HCT116 (cell line): ENCODE measurements around the gene PREP. TPM values are rescaled to one million over a fixed set of nuclear protein-coding genes. Genes with fewer than 3 reads are reported as not detected.
"Not testable (repeated sequence)": the region's sequence is repeated elsewhere in the genome, so short reads cannot be mapped to it uniquely, and the experiment has no call there.

Source experiments
- ATAC-seq: fragments of 200-7000 bp; cut with Tn5 transposase; 2 replicates; pipeline ENCODE4 v1.9.1; 2020; ENCODE audit warnings: mild to moderate bottlenecking, moderate library complexity
- BruUV-seq: library from RNA; stranded (reverse); fragments of 400-500 nt; replicated peaks from 2 replicates; lab custom pipeline; 2021; lab: Mats Ljungman, UMichigan
- CTCF ChIA-PET: fragments of 300-600 bp; sonication (Branson Sonifier 250); formaldehyde crosslinking; loops from one replicate; lab custom pipeline; 2021; ENCODE audit warnings: antibody characterized with exemption; lab: Charles Lee
- POLR2A ChIA-PET: fragments of 300-600, 350-600 bp; sonication (Branson Sonifier 250); formaldehyde crosslinking; loops from one replicate; lab custom pipeline; 2021; ENCODE audit warnings: antibody characterized with exemption; lab: Charles Lee
- RAD21 ChIA-PET, 2 experiments: fragments of 300-600 bp; sonication (Branson Sonifier 250); formaldehyde crosslinking; loops; one replicate each; lab custom pipeline; 2023; ENCODE audit warnings: low total read pairs in 2 of 2; ENCODE audit not compliant: uncharacterized antibody in 2 of 2, unreplicated experiment in 2 of 2, low non-redundant PET in 1 of 2; lab: Charles Lee
- DNase-seq: peaks from one replicate; pipeline ENCODE4 v3.0.0-alpha.2; 2010; ENCODE audit warnings: low read depth, low spot score
- H2AFZ ChIP-seq: fragments of 200-600 bp; shearing (Covaris generic), sonication (generic); 2 replicates; pipeline ENCODE4 v1.6.1; 2017; ENCODE audit warnings: low read depth, mixed run types, mixed read lengths, antibody characterized with exemption, low read length; ENCODE audit not compliant: poor library complexity, severe bottlenecking
- H3K27ac ChIP-seq: 2 replicates; pipeline ENCODE4 v1.5.1; 2012; ENCODE audit warnings: low read depth, low read length
- H3K27me3 ChIP-seq: fragments of 200-600 bp; sonication (generic); 2 replicates; pipeline ENCODE4 v1.6.1; 2016; ENCODE audit warnings: mixed run types, low read length, mixed read lengths; ENCODE audit not compliant: insufficient read depth
- H3K36me3 ChIP-seq, 2 experiments: fragments of 200-500 bp in 1 of 2; fragments of 200-600 bp in 1 of 2; sonication (Bioruptor generic) in 1 of 2; sonication (generic) in 1 of 2; 2 replicates each; pipeline versions ENCODE4 v1.5.1 to v1.6.1; 2014 to 2016; ENCODE audit warnings: low read length in 2 of 2, inconsistent platforms in 1 of 2, mixed read lengths in 1 of 2, mixed run types in 1 of 2; ENCODE audit not compliant: insufficient read depth in 2 of 2, control insufficient read depth in 1 of 2
- H3K4me1 ChIP-seq, 2 experiments: fragments of 200-600 bp in 1 of 2; sonication (generic) in 1 of 2; 2 replicates each; pipeline versions ENCODE4 v1.5.1 to v1.6.1; 2012 to 2017; ENCODE audit warnings: low read length in 2 of 2, inconsistent platforms in 1 of 2, mild to moderate bottlenecking in 1 of 2, mixed read lengths in 1 of 2, mixed run types in 1 of 2, moderate library complexity in 1 of 2; ENCODE audit not compliant: insufficient read depth in 2 of 2, control insufficient read depth in 1 of 2
- H3K4me2 ChIP-seq: fragments of 200-600 bp; sonication (generic); 2 replicates; pipeline ENCODE4 v1.6.1; 2017; ENCODE audit warnings: mixed run types, low read length, mixed read lengths
- H3K4me3 ChIP-seq, 2 experiments: fragments of 200-600 bp in 1 of 2; sonication (generic) in 1 of 2; replicated peaks in 1 of 2; 2 replicates each; pipeline ENCODE4 v1.5.1; 2011 to 2016; ENCODE audit warnings: low read length in 2 of 2, control low read depth in 1 of 2, low read depth in 1 of 2, mild to moderate bottlenecking in 1 of 2, mixed read lengths in 1 of 2, mixed run types in 1 of 2
- H3K79me2 ChIP-seq: fragments of 200-600 bp; sonication (generic); 2 replicates; pipeline ENCODE4 v1.6.1; 2017; ENCODE audit warnings: mild to moderate bottlenecking, mixed run types, low read length, moderate library complexity, mixed read lengths; ENCODE audit not compliant: insufficient read depth
- H3K9ac ChIP-seq: fragments of 200-600 bp; sonication (generic); 2 replicates; pipeline ENCODE4 v1.6.1; 2016; ENCODE audit warnings: low read length, mixed read lengths
- H3K9me2 ChIP-seq: fragments of 200-600 bp; sonication (generic), shearing (Covaris generic); 2 replicates; pipeline ENCODE4 v1.6.1; 2017; ENCODE audit warnings: mixed run types, mild to moderate bottlenecking, moderate library complexity; ENCODE audit not compliant: insufficient read depth
- H3K9me3 ChIP-seq, 2 experiments: fragments of 200-500 bp in 1 of 2; fragments of 200-600 bp in 1 of 2; sonication (Bioruptor generic) in 1 of 2; sonication (generic) in 1 of 2; 2 replicates each; pipeline ENCODE4 v1.6.1; 2014 to 2017; ENCODE audit warnings: low read length in 2 of 2, mixed read lengths in 2 of 2, inconsistent platforms in 1 of 2, low read depth in 1 of 2, mild to moderate bottlenecking in 1 of 2, mixed run types in 1 of 2, moderate library complexity in 1 of 2; ENCODE audit not compliant: control insufficient read depth in 1 of 2, insufficient read depth in 1 of 2
- H4K20me1 ChIP-seq: fragments of 200-600 bp; sonication (generic), shearing (Covaris generic); 2 replicates; pipeline ENCODE4 v1.6.1; 2017; ENCODE audit warnings: mixed run types, mild to moderate bottlenecking, moderate library complexity; ENCODE audit not compliant: insufficient read depth
- ATF3 ChIP-seq: IDR thresholded peaks from 2 replicates; pipeline ENCODE4 v1.6.1; 2012
- CBX3 ChIP-seq: IDR thresholded peaks from 2 replicates; pipeline ENCODE4 v1.6.1; 2012; ENCODE audit warnings: low read depth
- CEBPB ChIP-seq: IDR thresholded peaks from 2 replicates; pipeline ENCODE4 v1.6.1; 2012; ENCODE audit warnings: low read depth
- ELF1 ChIP-seq: IDR thresholded peaks from 2 replicates; pipeline ENCODE4 v1.6.1; 2012; ENCODE audit warnings: low read depth, borderline replicate concordance
- EZH2phosphoT487 ChIP-seq: fragments of 200-600 bp; IDR thresholded peaks from 2 replicates; pipeline ENCODE4 v1.6.1; 2018; ENCODE audit warnings: antibody characterized with exemption, borderline replicate concordance
- FOSL1 ChIP-seq: IDR thresholded peaks from 2 replicates; pipeline ENCODE4 v1.6.1; 2012; ENCODE audit warnings: low read depth
- JUND ChIP-seq: IDR thresholded peaks from 2 replicates; pipeline ENCODE4 v1.6.1; 2012
- POLR2A ChIP-seq: IDR thresholded peaks from 2 replicates; pipeline ENCODE4 v1.7.0; 2011; ENCODE audit warnings: borderline replicate concordance; ENCODE audit not compliant: insufficient read depth, insufficient read length; ENCODE audit errors: extremely low read depth
- RAD21 ChIP-seq: IDR thresholded peaks from 2 replicates; pipeline ENCODE4 v1.6.1; 2012; ENCODE audit warnings: low read depth, mild to moderate bottlenecking
- SIN3A ChIP-seq: IDR thresholded peaks from 2 replicates; pipeline ENCODE4 v1.6.1; 2012; ENCODE audit warnings: low read depth
- SP1 ChIP-seq: IDR thresholded peaks from 2 replicates; pipeline ENCODE4 v1.6.1; 2012; ENCODE audit warnings: low read depth
- SRF ChIP-seq: IDR thresholded peaks from 2 replicates; pipeline ENCODE4 v1.6.1; 2012; ENCODE audit warnings: low read depth
- TCF7L2 ChIP-seq: IDR thresholded peaks from 2 replicates; pipeline ENCODE4 v1.7.0; 2011; ENCODE audit warnings: borderline replicate concordance, inconsistent platforms; ENCODE audit not compliant: insufficient read depth, insufficient read length; ENCODE audit errors: extremely low read depth
- ZFX ChIP-seq: fragments of 450-650 bp; IDR thresholded peaks from 2 replicates; pipeline ENCODE4 v1.6.1; 2017
- ZNF274 ChIP-seq: fragments of 200-500 bp; sonication (Bioruptor generic); IDR thresholded peaks from 2 replicates; pipeline ENCODE4 v1.6.1; 2014; ENCODE audit warnings: mild to moderate bottlenecking, low read depth, low read length, inconsistent platforms
- intact Hi-C: fragments of 100-400 bp; cut with micrococcal nuclease; formaldehyde crosslinking; loops from 2 replicates; pipeline ENCODE4 v1.10.0; 2022
- total RNA-seq: library from RNA; stranded (reverse); gene quantifications from one replicate; pipeline ENCODE4 v1.2.1, GENCODE V29; 2021; ENCODE audit not compliant: unreplicated experiment
- TF ChIP-seq, protein P1 (sequence below): IDR thresholded peaks from 2 replicates; pipeline ENCODE4 v1.6.1; 2012
- TF ChIP-seq, protein P2 (sequence below): IDR thresholded peaks from 2 replicates; pipeline ENCODE4 v1.6.1; 2011; ENCODE audit warnings: mild to moderate bottlenecking, low read length, moderate library complexity; ENCODE audit not compliant: insufficient replicate concordance; ENCODE audit errors: extremely low read depth

The PREP gene
- total RNA-seq, 1 experiment from 2014 or later = 53.5 TPM

- CTCF ChIA-PET, H3K27me3 ChIP-seq, H3K79me2 ChIP-seq, H3K4me1 ChIP-seq, DNase-seq, H3K4me3 ChIP-seq, H2AFZ ChIP-seq, H3K9ac ChIP-seq, H3K9me3 ChIP-seq, POLR2A ChIA-PET, H3K9me2 ChIP-seq, H3K4me2 ChIP-seq, H4K20me1 ChIP-seq, ATAC-seq, H3K27ac ChIP-seq, RAD21 ChIA-PET, BruUV-seq, H3K36me3 ChIP-seq, intact Hi-C loops: not testable (repeated sequence)
Measured at GRCh38 chr6:105416971-105417370, 14.1 kb upstream of the PREP start.

- BruUV-seq = no TSS peak
- no peak for ATAC-seq
- Histone ChIP-seq H3K4me2 (no peak overlapping the region), H3K9me3 (no peaks in the 10 kb centered on the region; a peak in 1 of 4 replicates), H2AFZ (no peak overlapping the region), H3K9ac (no peak overlapping the region), H4K20me1 (no peaks in the 10 kb centered on the region), H3K27me3 (no peaks in the 10 kb centered on the region), H3K9me2 (no peaks in the 10 kb centered on the region), H3K4me3 (no peak overlapping the region), H3K36me3 (no peaks in the 10 kb centered on the region), H3K27ac (no peak overlapping the region), H3K79me2 (no peaks in the 10 kb centered on the region), H3K4me1 (no peaks in the 10 kb centered on the region)
- TF ChIP-seq FOSL1 (no peak), JUND (no peak), EZH2phosphoT487 (no peak), ZFX (no peak), SP1 (no peak), ATF3 (no peak), ZNF274 (no peak), ELF1 (no peak), RAD21 (no peak), TCF7L2 (no peak), CBX3 (no peak), POLR2A (no peak), SRF (no peak), SIN3A (no peak), CEBPB (no peak)
- TF ChIP-seq, protein P1, sequence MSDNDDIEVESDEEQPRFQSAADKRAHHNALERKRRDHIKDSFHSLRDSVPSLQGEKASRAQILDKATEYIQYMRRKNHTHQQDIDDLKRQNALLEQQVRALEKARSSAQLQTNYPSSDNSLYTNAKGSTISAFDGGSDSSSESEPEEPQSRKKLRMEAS = no peak
- TF ChIP-seq, protein P2, sequence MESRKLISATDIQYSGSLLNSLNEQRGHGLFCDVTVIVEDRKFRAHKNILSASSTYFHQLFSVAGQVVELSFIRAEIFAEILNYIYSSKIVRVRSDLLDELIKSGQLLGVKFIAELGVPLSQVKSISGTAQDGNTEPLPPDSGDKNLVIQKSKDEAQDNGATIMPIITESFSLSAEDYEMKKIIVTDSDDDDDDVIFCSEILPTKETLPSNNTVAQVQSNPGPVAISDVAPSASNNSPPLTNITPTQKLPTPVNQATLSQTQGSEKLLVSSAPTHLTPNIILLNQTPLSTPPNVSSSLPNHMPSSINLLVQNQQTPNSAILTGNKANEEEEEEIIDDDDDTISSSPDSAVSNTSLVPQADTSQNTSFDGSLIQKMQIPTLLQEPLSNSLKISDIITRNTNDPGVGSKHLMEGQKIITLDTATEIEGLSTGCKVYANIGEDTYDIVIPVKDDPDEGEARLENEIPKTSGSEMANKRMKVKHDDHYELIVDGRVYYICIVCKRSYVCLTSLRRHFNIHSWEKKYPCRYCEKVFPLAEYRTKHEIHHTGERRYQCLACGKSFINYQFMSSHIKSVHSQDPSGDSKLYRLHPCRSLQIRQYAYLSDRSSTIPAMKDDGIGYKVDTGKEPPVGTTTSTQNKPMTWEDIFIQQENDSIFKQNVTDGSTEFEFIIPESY = no peak
- POLR2A ChIA-PET = no interaction called here
- intact Hi-C loops = no loop called here
- RAD21 ChIA-PET = no interaction called here
- CTCF ChIA-PET = no interaction called here
- DNase-seq = no peak
Measured at GRCh38 chr6:105409734-105410133, 6.9 kb upstream of the PREP start.
